Thoracic aorta (tissue), 2 donors: Measurements from ENCODE around the gene FAM170B. TPM values are rescaled to one million over a fixed set of nuclear protein-coding genes. Genes with fewer than 3 reads are reported as not detected.

Source experiments
- ATAC-seq: fragments of 150-250 bp; one replicate; pipeline ENCODE4 v1.8.0; 2017; ENCODE audit warnings: low read depth; ENCODE audit not compliant: insufficient number of reproducible peaks, low FRiP score
- DNase-seq: peaks from one replicate; pipeline ENCODE4 v3.0.0-alpha.2; 2020; ENCODE audit warnings: low spot score
- H3K27ac ChIP-seq, 2 donors: fragments of 200-600 bp; sonication (generic); 1 replicate in 1 of 2; 2 replicates in 1 of 2; pipeline ENCODE4 v1.5.1; 2016; ENCODE audit warnings: mild to moderate bottlenecking in 2 of 2, moderate library complexity in 2 of 2
- H3K27me3 ChIP-seq: fragments of 200-600 bp; sonication (generic); replicated peaks from 2 replicates; pipeline ENCODE4 v1.6.0; 2016; ENCODE audit warnings: mild to moderate bottlenecking; ENCODE audit not compliant: insufficient read depth
- H3K36me3 ChIP-seq: fragments of 200-600 bp; sonication (generic); one replicate; pipeline ENCODE4 v1.5.1; 2016
- H3K4me1 ChIP-seq, 2 donors: fragments of 200-600 bp; sonication (generic); 1 replicate in 1 of 2; 2 replicates in 1 of 2; pipeline versions ENCODE4 v1.5.1 to v1.6.0; 2016; ENCODE audit warnings: low read depth in 2 of 2, mild to moderate bottlenecking in 1 of 2; ENCODE audit not compliant: control insufficient read depth in 1 of 2
- H3K4me3 ChIP-seq: fragments of 200-600 bp; sonication (generic); 2 replicates; pipeline ENCODE4 v1.5.1; 2016; ENCODE audit warnings: mild to moderate bottlenecking
- H3K9me3 ChIP-seq: fragments of 200-600 bp; sonication (generic); 2 replicates; pipeline ENCODE4 v1.5.1; 2016
- total RNA-seq, 2 donors: library from RNA; depleted of rRNA; stranded (reverse); fragments of >200 nt; gene quantifications; one replicate each; pipeline versions ENCODE4 v1.1.0 to v1.2.3, GENCODE V29; 2016
- TF ChIP-seq, protein P1 (sequence below): fragments of 200-600 bp; sonication (generic); IDR thresholded peaks from one replicate; pipeline ENCODE4 v1.5.1; 2019; ENCODE audit warnings: antibody characterized with exemption

FAM170B gene
- total RNA-seq, 2 donors from 2014 or later = not detected

DNA sequence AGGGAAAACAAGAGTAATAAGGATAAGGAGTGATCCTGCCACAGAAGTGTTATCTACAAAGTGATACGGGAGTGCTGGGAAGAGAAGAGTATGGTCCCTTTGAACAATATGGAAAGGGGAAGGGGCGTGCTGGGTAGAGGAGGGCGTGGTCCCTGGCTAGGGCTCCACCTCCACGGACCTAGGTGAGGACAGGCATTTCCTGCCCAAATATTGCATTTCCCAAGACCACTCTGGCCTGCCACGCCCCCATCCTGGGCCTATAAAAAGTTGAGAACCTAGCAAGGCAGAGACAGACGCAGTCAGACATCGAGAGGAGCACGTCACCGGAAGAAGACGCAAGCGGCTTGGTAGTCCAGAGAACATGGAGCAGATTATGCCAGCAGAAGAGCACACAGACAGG, 41.3 kb downstream of the FAM170B start:
- Histone ChIP-seq H3K4me1 (peaks cover 19 to 55% of the 10 kb centered on the region in 2 donors), H3K36me3 (peaks cover 4% of the 10 kb centered on the region), H3K27me3 (no peaks in the 10 kb centered on the region), H3K27ac (no peak overlapping the region), H3K9me3 (no peaks in the 10 kb centered on the region), H3K4me3 (no peak overlapping the region)
- DNase-seq (no peak), ATAC-seq (no peak)
- TF ChIP-seq, protein P1, sequence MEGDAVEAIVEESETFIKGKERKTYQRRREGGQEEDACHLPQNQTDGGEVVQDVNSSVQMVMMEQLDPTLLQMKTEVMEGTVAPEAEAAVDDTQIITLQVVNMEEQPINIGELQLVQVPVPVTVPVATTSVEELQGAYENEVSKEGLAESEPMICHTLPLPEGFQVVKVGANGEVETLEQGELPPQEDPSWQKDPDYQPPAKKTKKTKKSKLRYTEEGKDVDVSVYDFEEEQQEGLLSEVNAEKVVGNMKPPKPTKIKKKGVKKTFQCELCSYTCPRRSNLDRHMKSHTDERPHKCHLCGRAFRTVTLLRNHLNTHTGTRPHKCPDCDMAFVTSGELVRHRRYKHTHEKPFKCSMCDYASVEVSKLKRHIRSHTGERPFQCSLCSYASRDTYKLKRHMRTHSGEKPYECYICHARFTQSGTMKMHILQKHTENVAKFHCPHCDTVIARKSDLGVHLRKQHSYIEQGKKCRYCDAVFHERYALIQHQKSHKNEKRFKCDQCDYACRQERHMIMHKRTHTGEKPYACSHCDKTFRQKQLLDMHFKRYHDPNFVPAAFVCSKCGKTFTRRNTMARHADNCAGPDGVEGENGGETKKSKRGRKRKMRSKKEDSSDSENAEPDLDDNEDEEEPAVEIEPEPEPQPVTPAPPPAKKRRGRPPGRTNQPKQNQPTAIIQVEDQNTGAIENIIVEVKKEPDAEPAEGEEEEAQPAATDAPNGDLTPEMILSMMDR = no peak

DNA sequence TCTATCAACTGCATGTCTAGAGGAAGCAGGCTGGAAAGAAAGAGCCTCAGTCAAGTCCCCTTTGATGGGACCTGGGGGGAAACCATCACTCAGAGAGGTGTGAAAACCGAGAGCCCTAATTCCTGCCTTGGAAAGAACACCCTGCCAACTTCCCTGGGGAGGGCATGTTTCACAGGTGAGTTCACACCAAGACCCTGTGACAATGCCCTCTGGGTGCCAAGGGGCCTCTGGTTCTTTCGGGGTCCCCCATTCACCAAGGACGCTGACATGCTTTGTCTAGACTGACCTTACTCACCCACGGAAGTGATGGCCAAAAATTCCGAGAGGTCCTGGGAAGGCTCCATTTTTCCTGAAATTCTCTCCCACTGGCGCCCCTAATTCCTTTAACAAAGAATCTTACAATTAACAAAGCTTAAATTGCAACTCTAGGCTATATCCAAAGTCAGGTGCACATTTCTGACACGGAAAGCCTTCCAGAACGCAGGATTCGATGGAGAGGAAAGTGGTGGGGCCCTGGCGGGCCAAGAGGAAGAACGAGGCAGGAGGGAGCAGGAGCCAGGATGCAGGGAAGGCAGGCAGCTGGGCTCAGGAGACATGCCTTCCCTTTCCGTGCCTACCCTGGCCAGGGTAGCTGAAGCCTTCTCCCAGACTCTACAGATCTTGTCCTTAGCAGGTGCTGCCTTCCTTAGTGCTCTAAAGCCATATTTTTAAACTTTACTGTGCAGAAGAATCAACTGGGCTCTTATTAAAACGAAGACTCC, 42.2 kb downstream of the FAM170B start:
- no peak for DNase-seq
- no peak overlapping the region for H3K4me3 ChIP-seq
- H3K27ac ChIP-seq = no peak overlapping the region

DNA sequence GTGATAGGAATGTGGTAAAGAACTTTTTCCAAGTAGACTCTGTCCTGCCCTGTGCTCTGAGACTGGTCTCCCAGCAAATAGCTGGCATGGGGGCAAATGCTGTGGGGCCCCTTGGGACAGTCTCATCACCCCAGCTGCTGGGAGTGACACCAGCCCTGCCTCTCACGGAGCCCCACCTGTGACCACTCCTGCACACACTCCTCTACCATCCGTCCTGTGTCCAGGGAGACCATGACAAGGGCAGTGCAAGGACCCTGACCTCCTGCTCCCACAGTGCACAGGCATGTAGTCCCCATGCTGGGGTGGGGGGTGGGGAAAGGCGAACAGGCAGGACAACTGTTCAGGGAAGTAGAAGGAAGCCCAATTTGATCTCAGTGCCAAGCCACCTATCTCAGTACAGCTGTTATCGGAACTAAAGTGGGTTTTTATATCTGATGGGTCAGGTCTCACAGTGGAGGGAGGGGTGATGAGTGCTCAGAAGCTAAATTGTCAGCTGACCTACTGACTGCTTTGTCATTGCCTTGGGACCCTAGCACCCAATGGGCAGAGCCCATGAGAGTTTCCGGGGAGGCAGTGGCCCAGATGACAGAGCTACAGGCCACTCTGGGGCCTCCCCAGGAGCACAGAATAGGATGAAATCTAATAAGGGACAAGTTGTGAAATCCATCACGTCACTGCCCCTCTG, 43.0 kb downstream of the FAM170B start:
- Histone ChIP-seq H3K4me3 (no peak overlapping the region), H3K36me3 (peaks cover 4% of the 10 kb centered on the region), H3K4me1 (peaks cover 19 to 40% of the 10 kb centered on the region in 2 donors), H3K27me3 (no peaks in the 10 kb centered on the region), H3K27ac (no peak overlapping the region), H3K9me3 (peaks cover 7% of the 10 kb centered on the region)
- TF ChIP-seq, protein P1 = no peak
- no peak for ATAC-seq
- no peak for DNase-seq

More for the DNA sequence above, 42.2 kb downstream of the FAM170B start:
- Histone ChIP-seq H3K27me3 (no peaks in the 10 kb centered on the region), H3K36me3 (peaks cover 4% of the 10 kb centered on the region), H3K9me3 (peaks cover 7% of the 10 kb centered on the region), H3K4me1 (peaks cover 19 to 47% of the 10 kb centered on the region in 2 donors)
- no peak for ATAC-seq
- TF ChIP-seq, protein P1 = no peak

DNA sequence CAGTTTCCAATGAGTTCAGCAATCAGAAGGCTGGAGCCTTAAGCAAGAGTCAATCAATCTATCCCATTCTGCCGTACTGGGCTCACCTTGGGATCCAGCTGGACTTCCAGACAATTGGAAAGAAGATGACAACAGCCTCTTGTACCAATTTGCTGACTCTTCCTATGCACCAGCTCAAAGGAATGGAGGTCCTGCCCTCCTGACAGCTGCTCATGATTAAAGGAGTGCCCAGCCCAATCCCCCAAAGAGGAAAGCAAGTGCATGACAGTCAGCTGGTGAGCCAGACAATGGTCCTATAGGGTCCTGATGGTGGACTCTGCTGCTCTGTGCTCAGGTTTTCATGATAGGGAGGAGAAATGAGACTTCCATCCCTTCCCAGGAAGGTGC, 43.6 kb downstream of the FAM170B start:
- TF ChIP-seq, protein P1 = no peak
- Histone ChIP-seq H3K27ac (no peak overlapping the region), H3K4me3 (no peak overlapping the region), H3K36me3 (peaks cover 4% of the 10 kb centered on the region), H3K4me1 (peaks cover 19 to 34% of the 10 kb centered on the region in 2 donors), H3K9me3 (peaks cover 7% of the 10 kb centered on the region), H3K27me3 (no peaks in the 10 kb centered on the region)
- ATAC-seq = no peak
- no peak for DNase-seq

DNA sequence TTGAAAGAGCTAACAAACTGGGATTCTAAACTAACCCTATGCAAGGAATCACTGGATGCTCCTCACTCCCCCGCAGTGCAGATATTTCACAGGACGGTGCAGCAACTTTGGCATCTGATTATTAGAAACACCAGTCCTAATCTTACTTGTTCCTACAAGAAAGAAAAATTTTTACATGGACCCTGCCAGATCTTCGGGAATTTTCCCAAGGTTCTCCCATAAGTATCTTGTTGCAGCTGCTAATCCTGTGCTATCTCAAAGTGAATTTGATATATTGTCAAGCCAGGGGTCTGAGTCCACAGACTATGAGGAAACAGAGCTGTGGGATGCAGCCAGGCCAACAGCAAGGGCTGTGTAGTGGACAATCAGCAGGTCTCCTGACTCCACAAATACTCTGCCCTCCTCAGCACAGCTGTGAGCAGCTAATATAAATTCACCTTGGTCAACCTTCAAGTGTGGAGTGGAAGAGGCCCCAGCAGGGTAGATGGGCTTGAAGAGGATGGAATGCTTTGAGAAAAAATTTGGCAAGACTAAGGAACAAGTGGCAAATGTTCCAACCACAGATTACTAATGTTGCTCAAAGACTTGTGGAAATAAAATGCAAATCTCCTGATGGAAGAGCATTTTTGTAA, 44.1 kb downstream of the FAM170B start:
- Histone ChIP-seq H3K9me3 (peaks cover 7% of the 10 kb centered on the region), H3K4me3 (no peak overlapping the region), H3K27me3 (no peaks in the 10 kb centered on the region), H3K4me1 (peaks cover 15 to 31% of the 10 kb centered on the region in 2 donors), H3K36me3 (peaks cover 4% of the 10 kb centered on the region), H3K27ac (no peak overlapping the region)
- TF ChIP-seq, protein P1 = no peak
- ATAC-seq (no peak), DNase-seq (no peak)
